ENCODE results near the gene NOD1. TPM values are rescaled to one million over a fixed set of nuclear protein-coding genes. Genes with fewer than 3 reads are reported as not detected.

Gene NOD1
- total and polyA plus RNA-seq, 2 of the 8 experiments (the other 6 are each of a cell fraction or from before 2014, with no cell fraction given): 3.8 to 6.5 TPM

DNA sequence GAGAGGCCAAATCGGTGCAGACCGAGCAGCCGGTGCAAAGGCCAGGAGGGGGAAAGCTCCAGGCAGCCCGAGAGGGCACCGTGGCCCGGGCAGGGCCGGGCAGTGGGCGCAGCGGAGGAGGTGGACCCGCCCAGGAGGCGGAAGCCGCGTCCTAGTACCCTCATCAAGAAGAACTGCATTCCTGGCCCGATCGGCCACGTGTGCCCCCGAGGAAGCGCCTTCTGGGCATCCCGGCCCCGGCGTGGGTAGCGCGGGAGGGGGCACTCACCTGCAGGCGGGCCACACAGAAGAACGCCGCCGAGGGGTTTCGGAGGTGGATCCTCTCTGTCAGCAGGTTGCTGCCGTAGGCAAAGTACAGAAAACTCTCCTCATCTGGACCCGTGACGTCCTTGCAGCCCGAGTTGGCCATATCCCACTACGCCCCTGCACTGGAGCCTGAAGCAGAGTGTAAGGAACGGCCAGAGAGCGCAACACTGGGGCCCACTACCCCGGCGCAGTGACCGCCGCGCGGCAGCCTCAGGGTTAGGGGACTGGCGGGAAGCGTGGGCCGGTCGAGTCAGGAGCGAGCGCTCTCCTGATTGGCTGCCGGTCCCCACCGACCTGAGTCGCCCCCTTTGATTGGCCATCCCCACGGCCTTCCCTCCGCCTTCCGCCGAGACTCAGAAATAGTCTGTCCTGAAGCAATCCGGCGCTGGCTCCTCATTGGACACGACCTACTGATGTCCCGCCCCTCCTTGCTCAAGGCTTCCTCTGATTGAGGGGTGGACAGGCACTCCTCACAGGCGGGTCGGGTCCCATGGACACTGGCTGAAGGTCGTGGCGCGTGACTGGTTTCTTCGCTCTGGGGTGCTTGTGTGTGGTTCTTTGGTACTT is 26.0 kb upstream of the NOD1 start, which contains the start of gene GGCT (continued):
- TF ChIP-seq, protein P1, sequence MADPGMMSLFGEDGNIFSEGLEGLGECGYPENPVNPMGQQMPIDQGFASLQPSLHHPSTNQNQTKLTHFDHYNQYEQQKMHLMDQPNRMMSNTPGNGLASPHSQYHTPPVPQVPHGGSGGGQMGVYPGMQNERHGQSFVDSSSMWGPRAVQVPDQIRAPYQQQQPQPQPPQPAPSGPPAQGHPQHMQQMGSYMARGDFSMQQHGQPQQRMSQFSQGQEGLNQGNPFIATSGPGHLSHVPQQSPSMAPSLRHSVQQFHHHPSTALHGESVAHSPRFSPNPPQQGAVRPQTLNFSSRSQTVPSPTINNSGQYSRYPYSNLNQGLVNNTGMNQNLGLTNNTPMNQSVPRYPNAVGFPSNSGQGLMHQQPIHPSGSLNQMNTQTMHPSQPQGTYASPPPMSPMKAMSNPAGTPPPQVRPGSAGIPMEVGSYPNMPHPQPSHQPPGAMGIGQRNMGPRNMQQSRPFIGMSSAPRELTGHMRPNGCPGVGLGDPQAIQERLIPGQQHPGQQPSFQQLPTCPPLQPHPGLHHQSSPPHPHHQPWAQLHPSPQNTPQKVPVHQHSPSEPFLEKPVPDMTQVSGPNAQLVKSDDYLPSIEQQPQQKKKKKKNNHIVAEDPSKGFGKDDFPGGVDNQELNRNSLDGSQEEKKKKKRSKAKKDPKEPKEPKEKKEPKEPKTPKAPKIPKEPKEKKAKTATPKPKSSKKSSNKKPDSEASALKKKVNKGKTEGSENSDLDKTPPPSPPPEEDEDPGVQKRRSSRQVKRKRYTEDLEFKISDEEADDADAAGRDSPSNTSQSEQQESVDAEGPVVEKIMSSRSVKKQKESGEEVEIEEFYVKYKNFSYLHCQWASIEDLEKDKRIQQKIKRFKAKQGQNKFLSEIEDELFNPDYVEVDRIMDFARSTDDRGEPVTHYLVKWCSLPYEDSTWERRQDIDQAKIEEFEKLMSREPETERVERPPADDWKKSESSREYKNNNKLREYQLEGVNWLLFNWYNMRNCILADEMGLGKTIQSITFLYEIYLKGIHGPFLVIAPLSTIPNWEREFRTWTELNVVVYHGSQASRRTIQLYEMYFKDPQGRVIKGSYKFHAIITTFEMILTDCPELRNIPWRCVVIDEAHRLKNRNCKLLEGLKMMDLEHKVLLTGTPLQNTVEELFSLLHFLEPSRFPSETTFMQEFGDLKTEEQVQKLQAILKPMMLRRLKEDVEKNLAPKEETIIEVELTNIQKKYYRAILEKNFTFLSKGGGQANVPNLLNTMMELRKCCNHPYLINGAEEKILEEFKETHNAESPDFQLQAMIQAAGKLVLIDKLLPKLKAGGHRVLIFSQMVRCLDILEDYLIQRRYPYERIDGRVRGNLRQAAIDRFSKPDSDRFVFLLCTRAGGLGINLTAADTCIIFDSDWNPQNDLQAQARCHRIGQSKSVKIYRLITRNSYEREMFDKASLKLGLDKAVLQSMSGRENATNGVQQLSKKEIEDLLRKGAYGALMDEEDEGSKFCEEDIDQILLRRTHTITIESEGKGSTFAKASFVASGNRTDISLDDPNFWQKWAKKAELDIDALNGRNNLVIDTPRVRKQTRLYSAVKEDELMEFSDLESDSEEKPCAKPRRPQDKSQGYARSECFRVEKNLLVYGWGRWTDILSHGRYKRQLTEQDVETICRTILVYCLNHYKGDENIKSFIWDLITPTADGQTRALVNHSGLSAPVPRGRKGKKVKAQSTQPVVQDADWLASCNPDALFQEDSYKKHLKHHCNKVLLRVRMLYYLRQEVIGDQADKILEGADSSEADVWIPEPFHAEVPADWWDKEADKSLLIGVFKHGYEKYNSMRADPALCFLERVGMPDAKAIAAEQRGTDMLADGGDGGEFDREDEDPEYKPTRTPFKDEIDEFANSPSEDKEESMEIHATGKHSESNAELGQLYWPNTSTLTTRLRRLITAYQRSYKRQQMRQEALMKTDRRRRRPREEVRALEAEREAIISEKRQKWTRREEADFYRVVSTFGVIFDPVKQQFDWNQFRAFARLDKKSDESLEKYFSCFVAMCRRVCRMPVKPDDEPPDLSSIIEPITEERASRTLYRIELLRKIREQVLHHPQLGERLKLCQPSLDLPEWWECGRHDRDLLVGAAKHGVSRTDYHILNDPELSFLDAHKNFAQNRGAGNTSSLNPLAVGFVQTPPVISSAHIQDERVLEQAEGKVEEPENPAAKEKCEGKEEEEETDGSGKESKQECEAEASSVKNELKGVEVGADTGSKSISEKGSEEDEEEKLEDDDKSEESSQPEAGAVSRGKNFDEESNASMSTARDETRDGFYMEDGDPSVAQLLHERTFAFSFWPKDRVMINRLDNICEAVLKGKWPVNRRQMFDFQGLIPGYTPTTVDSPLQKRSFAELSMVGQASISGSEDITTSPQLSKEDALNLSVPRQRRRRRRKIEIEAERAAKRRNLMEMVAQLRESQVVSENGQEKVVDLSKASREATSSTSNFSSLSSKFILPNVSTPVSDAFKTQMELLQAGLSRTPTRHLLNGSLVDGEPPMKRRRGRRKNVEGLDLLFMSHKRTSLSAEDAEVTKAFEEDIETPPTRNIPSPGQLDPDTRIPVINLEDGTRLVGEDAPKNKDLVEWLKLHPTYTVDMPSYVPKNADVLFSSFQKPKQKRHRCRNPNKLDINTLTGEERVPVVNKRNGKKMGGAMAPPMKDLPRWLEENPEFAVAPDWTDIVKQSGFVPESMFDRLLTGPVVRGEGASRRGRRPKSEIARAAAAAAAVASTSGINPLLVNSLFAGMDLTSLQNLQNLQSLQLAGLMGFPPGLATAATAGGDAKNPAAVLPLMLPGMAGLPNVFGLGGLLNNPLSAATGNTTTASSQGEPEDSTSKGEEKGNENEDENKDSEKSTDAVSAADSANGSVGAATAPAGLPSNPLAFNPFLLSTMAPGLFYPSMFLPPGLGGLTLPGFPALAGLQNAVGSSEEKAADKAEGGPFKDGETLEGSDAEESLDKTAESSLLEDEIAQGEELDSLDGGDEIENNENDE (IDR thresholded peaks at IDR 0.05; ENCODE audit: insufficient replicate concordance, low read length): no peak
- peak; percentile 92 for TF ChIP-seq SP1 (IDR thresholded peaks at IDR 0.05; ENCODE audit: low read depth, low read length)
- peak; percentile 22 for TF ChIP-seq TBP (IDR thresholded peaks at IDR 0.05; ENCODE audit: low read depth, low read length)
- TF ChIP-seq CEBPB (IDR thresholded peaks at IDR 0.05; ENCODE audit: low read depth, low read length): peak; percentile 81
- TF ChIP-seq SIN3A (conservative IDR thresholded peaks at IDR 0.05 in 1 of 2, IDR thresholded peaks at IDR 0.05 in 1 of 2; ENCODE audit: low read depth in 1 of 2, low read length in 2 of 2): no peak
- TF ChIP-seq, protein P2, sequence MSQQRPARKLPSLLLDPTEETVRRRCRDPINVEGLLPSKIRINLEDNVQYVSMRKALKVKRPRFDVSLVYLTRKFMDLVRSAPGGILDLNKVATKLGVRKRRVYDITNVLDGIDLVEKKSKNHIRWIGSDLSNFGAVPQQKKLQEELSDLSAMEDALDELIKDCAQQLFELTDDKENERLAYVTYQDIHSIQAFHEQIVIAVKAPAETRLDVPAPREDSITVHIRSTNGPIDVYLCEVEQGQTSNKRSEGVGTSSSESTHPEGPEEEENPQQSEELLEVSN (IDR thresholded peaks at IDR 0.05): peak; percentile 97
- TF ChIP-seq GTF2F1 (IDR thresholded peaks at IDR 0.05; ENCODE audit: borderline replicate concordance, low read depth, low read length): peak; percentile 81; the same call in 1 of the 2 replicates
- peak; percentile 45 for TF ChIP-seq SP2 (IDR thresholded peaks at IDR 0.05; ENCODE audit: low read length)

Measured in H1 (cell line).